ENCODE data around the gene TRABD2A.

The TRABD2A gene

GRCh38 chr2:84880645-84881521 lies at the start of gene TRABD2A:
TRABD2A (minus strand) TSS chr2:84881084; CDS start chr2:84881039, 45 bp downstream.
- H3K4me3 ChIP-seq (ENCODE audit: low read depth, low read length), result peak within 1 kb of the TSS; percentile 63
- no peak within 1 kb of the TSS for H3K27ac ChIP-seq
- no peaks in the 10 kb centered on the region for H3K36me3 ChIP-seq
- no peaks in the 10 kb centered on the region for H3K9me3 ChIP-seq (ENCODE audit: severe bottlenecking)
- no peak for DNase-seq
- TF ChIP-seq CTCF (IDR thresholded peaks at IDR 0.05; ENCODE audit: low read depth, low read length), result no peak
- H3K27me3 ChIP-seq (ENCODE audit: insufficient read depth, low read depth, severe bottlenecking), result peaks cover 17% of the 10 kb centered on the region

- TF ChIP-seq CTCF (IDR thresholded peaks at IDR 0.05; ENCODE audit: low read depth, low read length), result no peak
- Histone ChIP-seq H3K9me3 (ENCODE audit: severe bottlenecking) (no peaks in the 10 kb centered on the region), H3K27me3 (ENCODE audit: insufficient read depth, low read depth, severe bottlenecking) (no peaks in the 10 kb centered on the region), H3K27ac (no peak overlapping the region), H3K36me3 (no peaks in the 10 kb centered on the region), H3K4me3 (ENCODE audit: low read depth, low read length) (no peak overlapping the region)
- DNase-seq, result no peak
Observed at GRCh38 chr2:84927275-84927627, 46.4 kb upstream of the TRABD2A start.

- Histone ChIP-seq H3K27ac (no peak overlapping the region), H3K4me3 (ENCODE audit: low read depth, low read length) (peak overlapping the region; percentile 69), H3K27me3 (ENCODE audit: insufficient read depth, low read depth, severe bottlenecking) (no peaks in the 10 kb centered on the region), H3K9me3 (ENCODE audit: severe bottlenecking) (no peaks in the 10 kb centered on the region), H3K36me3 (no peaks in the 10 kb centered on the region)
- DNase-seq, result peak; percentile 97
- TF ChIP-seq CTCF (IDR thresholded peaks at IDR 0.05; ENCODE audit: low read depth, low read length), result peak; percentile 95
Observed at GRCh38 chr2:84925724-84926376, 45.0 kb upstream of the TRABD2A start.

- no peak for TF ChIP-seq CTCF (IDR thresholded peaks at IDR 0.05; ENCODE audit: low read depth, low read length)
- Histone ChIP-seq H3K27ac (no peak overlapping the region), H3K4me3 (ENCODE audit: low read depth, low read length) (no peak overlapping the region)
Observed at GRCh38 chr2:84925336-84925723, 44.4 kb upstream of the TRABD2A start.

GRCh38 chr2:84924173-84925106 lies 43.6 kb upstream of the TRABD2A start:
- Histone ChIP-seq H3K36me3 (no peaks in the 10 kb centered on the region), H3K27ac (no peak overlapping the region), H3K4me3 (ENCODE audit: low read depth, low read length) (no peak overlapping the region), H3K9me3 (ENCODE audit: severe bottlenecking) (no peaks in the 10 kb centered on the region), H3K27me3 (ENCODE audit: insufficient read depth, low read depth, severe bottlenecking) (no peaks in the 10 kb centered on the region)
- no peak for TF ChIP-seq CTCF (IDR thresholded peaks at IDR 0.05; ENCODE audit: low read depth, low read length)
- DNase-seq, result no peak

More at GRCh38 chr2:84925336-84925723, 44.4 kb upstream of the TRABD2A start:
- Histone ChIP-seq H3K9me3 (ENCODE audit: severe bottlenecking) (no peaks in the 10 kb centered on the region), H3K27me3 (ENCODE audit: insufficient read depth, low read depth, severe bottlenecking) (no peaks in the 10 kb centered on the region), H3K36me3 (no peaks in the 10 kb centered on the region)
- DNase-seq, result peak; percentile 10

Measured in WERI-Rb-1 (cell line).